Calu3 (cell line): ENCODE data around the gene SPEM2. TPM values are rescaled to one million over a fixed set of nuclear protein-coding genes. Genes with fewer than 3 reads are reported as not detected.

Source experiments
- BruUV-seq: library from RNA; stranded (reverse); fragments of 400-500 nt; replicated peaks from 2 replicates; lab custom pipeline; 2021; lab: Mats Ljungman, UMichigan
- CTCF ChIA-PET: fragments of 300-600 bp; sonication (Branson Sonifier 250); formaldehyde crosslinking; loops from one replicate; lab custom pipeline; 2022; ENCODE audit warnings: antibody characterized with exemption; lab: Charles Lee
- DNase-seq: peaks from one replicate; pipeline ENCODE4 v3.0.0; 2022
- H3K27ac Mint-ChIP-seq: one replicate; pipeline ENCODE4 v1.8.0; 2022; ENCODE audit warnings: mixed read lengths; ENCODE audit not compliant: unreplicated experiment
- H3K27me3 Mint-ChIP-seq: one replicate; pipeline ENCODE4 v1.8.0; 2022; ENCODE audit warnings: mixed read lengths; ENCODE audit not compliant: unreplicated experiment
- H3K36me3 Mint-ChIP-seq: one replicate; pipeline ENCODE4 v1.8.0; 2022; ENCODE audit warnings: mild to moderate bottlenecking, moderate library complexity, mixed read lengths; ENCODE audit not compliant: insufficient read depth, unreplicated experiment
- H3K4me1 Mint-ChIP-seq: one replicate; pipeline ENCODE4 v1.8.0; 2022; ENCODE audit warnings: mild to moderate bottlenecking, low read depth, mixed read lengths; ENCODE audit not compliant: unreplicated experiment
- H3K4me3 Mint-ChIP-seq: one replicate; pipeline ENCODE4 v1.8.0; 2022; ENCODE audit warnings: mild to moderate bottlenecking, low read depth, moderate library complexity, mixed read lengths; ENCODE audit not compliant: unreplicated experiment
- H3K9me3 Mint-ChIP-seq: one replicate; pipeline ENCODE4 v1.8.0; 2022; ENCODE audit warnings: low read depth, mixed read lengths; ENCODE audit not compliant: unreplicated experiment
- CTCF ChIP-seq: fragments of 200-600 bp; IDR thresholded peaks from one replicate; pipeline ENCODE4 v1.8.0; 2022; ENCODE audit warnings: antibody characterized with exemption; ENCODE audit not compliant: unreplicated experiment
- intact Hi-C: fragments of 100-400 bp; cut with micrococcal nuclease; formaldehyde crosslinking; loops from one replicate; pipeline ENCODE4 v1.10.0; 2022; ENCODE audit not compliant: unreplicated experiment
- total RNA-seq: library from RNA; stranded (reverse); gene quantifications from 2 replicates; pipeline ENCODE4 v1.2.3, GENCODE V29; 2022

SPEM2 gene
- total RNA-seq, 1 experiment from 2014 or later: not detected

DNA sequence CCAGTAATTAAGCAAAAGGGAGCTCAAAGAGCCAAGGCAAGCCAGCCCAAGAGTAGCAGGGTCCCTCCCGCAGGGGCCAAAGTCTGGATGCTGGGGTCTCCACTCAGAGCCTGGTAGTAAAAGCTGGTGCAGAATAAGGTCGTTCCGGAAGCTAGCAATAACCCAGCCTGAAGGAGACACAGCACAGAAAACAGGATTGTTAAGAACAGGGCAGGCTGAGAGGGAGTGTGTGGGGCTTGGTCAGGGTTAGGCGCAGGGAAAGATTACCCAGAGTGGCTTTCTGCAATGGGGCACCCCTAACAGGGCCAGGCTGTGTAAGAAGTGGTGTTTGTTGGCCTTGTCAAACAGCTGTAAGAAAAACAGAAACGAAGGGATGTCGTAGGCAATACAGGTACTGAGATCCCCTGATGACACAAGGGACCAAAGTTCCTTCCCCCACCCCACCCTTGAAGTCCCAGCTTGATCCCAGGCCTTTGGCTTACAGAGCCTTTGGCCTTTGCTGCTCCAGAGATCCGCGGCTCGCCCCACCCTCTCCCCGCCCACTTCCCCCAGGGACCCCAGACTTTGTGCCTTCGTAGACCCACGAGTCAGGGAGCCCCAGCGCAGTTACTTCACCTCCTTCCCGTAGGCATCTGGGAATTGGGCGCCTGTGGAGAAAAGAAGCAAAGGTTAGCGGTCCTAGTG is 22.2 kb upstream of the SPEM2 start:
- CTCF ChIA-PET: interaction anchor here (0.6 to 1.4 kb wide), 4 partner anchors 9 to 378 kb away, joined by 3 to 7 read pairs (median 4); partner anchors contain the start of gene PLSCR3
- intact Hi-C loops: no loop called here
- Mint-ChIP-seq H3K4me3 (peak overlapping the region; percentile 76), H3K27ac (no peak overlapping the region), H3K36me3 (peaks cover 39% of the 10 kb centered on the region), H3K27me3 (peaks cover 17% of the 10 kb centered on the region), H3K9me3 (no peaks in the 10 kb centered on the region), H3K4me1 (peaks cover 9% of the 10 kb centered on the region)
- no peak for DNase-seq
- no peak for TF ChIP-seq CTCF
- BruUV-seq: TSS peak; percentile 62

- peaks cover 39% of the 10 kb centered on the region for H3K36me3 Mint-ChIP-seq
- no peak for DNase-seq
- CTCF ChIA-PET: interaction anchor here (0.6 to 1.4 kb wide), 10 partner anchors 9 to 379 kb away, joined by 3 to 7 read pairs (median 3); partner anchors contain the start of genes PLSCR3 and TMEM102
- H3K27ac Mint-ChIP-seq: peak overlapping the region; percentile 50
- BruUV-seq: no TSS peak
- peaks cover 17% of the 10 kb centered on the region for H3K27me3 Mint-ChIP-seq
- intact Hi-C loops: no loop called here
- peak overlapping the region; percentile 76 for H3K4me3 Mint-ChIP-seq
- TF ChIP-seq CTCF: no peak
- peaks cover 9% of the 10 kb centered on the region for H3K4me1 Mint-ChIP-seq
- H3K9me3 Mint-ChIP-seq: no peaks in the 10 kb centered on the region
Observed at GRCh38 chr17:7403727-7403976, 21.8 kb upstream of the SPEM2 start.

- peak; percentile 93 for DNase-seq
- peaks cover 39% of the 10 kb centered on the region for H3K36me3 Mint-ChIP-seq
- H3K27ac Mint-ChIP-seq: peak within 1 kb of the TSS; percentile 50
- H3K4me3 Mint-ChIP-seq: peak within 1 kb of the TSS; percentile 76
- no peaks in the 10 kb centered on the region for H3K9me3 Mint-ChIP-seq
- CTCF ChIA-PET: interaction anchor here (0.6 to 1.4 kb wide), 12 partner anchors 10 to 379 kb away, joined by 3 to 7 read pairs (median 4); partner anchors contain the start of genes PLSCR3 and TMEM102
- peaks cover 9% of the 10 kb centered on the region for H3K4me1 Mint-ChIP-seq
- intact Hi-C loops: no loop called here
- H3K27me3 Mint-ChIP-seq: peaks cover 17% of the 10 kb centered on the region
- BruUV-seq: no TSS peak
- TF ChIP-seq CTCF: no peak
Observed at GRCh38 chr17:7403977-7404736, 21.3 kb upstream of the SPEM2 start, which contains the start of gene TMEM256. TSS of gene TMEM256 (minus strand) at chr17:7404097. CDS start at chr17:7404084, 13 bp downstream.

GRCh38 chr17:7404737-7405349 is 20.6 kb upstream of the SPEM2 start:
- TF ChIP-seq CTCF: no peak
- CTCF ChIA-PET: interaction anchor here (0.6 to 1.4 kb wide), 8 partner anchors 11 to 294 kb away, joined by 3 to 7 read pairs (median 4); partner anchors contain the start of gene PLSCR3
- peak overlapping the region; percentile 50 for H3K27ac Mint-ChIP-seq
- peak overlapping the region; percentile 76 for H3K4me3 Mint-ChIP-seq
- H3K4me1 Mint-ChIP-seq: peaks cover 9% of the 10 kb centered on the region
- DNase-seq: peak; percentile 41
- H3K9me3 Mint-ChIP-seq: no peaks in the 10 kb centered on the region
- peaks cover 39% of the 10 kb centered on the region for H3K36me3 Mint-ChIP-seq
- peaks cover 17% of the 10 kb centered on the region for H3K27me3 Mint-ChIP-seq
- no TSS peak for BruUV-seq
- intact Hi-C loops: no loop called here
